ENCODE measurements around the gene KCTD7.

- TF ChIP-seq CTCF (IDR thresholded peaks at IDR 0.05) (no peak), POLR2A (IDR thresholded peaks at IDR 0.05) (no peak)
Observed at GRCh38 chr7:66642932-66643331, 14.3 kb downstream of the KCTD7 start.
